ENCODE data around the gene DYRK3.

DNA sequence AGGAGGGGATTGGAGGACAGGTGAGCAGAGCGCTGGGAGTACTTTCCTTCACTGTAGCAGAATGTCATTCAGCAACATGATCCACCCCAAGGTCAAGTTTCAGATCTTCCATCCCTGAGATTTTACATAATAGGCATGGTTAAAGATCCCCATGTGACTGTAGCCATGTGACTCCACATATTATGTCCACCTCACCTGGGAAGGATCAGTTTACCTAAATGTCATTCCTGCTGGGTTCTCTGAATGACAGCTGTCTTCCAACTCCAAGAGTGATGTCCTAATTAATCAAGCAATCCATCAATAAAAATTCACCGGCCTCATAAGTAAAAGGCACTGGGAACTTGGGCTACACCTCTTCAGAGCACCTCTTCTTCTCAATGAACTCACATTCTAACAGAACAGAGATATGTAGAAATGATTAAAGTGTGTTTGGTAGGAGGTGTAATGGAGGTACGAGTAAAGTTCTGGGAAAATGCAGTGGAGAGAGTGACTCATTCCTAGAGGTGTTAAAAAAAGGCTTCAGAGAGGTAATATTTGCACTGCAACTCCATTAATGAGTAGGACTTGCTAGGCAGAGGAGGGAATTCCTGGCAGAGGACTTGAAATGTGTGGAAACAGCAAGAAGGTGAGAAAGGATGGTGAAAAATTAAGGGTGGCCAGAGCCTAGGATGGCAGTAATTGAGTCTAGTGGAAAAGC lies 27.2 kb downstream of the DYRK3 start:
- TF ChIP-seq CTCF (conservative IDR thresholded peaks at IDR 0.05; ENCODE audit: low read length) (no peak), EZH2phosphoT487 (IDR thresholded peaks at IDR 0.05; ENCODE audit: borderline replicate concordance, low read depth, low read length) (no peak)

Data from OCI-LY7 (cell line).